Stimulated activated memory B cell treated with anti-CD40 and anti-IgM and Interleukin-4, amounts not matched to agents 10 μg/mL and 1 μg/mL and 100 μg/mL, for 72 hours (primary cell): Measurements from ENCODE around the gene FAM171A1.

Source experiments
- ATAC-seq: fragments of 150-1000 bp; cut with Tn5 transposase; 2 replicates; pipeline ENCODE4 v1.10.0; 2021
- H3K27ac Mint-ChIP-seq: one replicate; pipeline ENCODE4 v1.8.0; 2022; ENCODE audit warnings: mild to moderate bottlenecking, mixed read lengths
- H3K27me3 Mint-ChIP-seq: one replicate; pipeline ENCODE4 v1.8.0; 2022; ENCODE audit warnings: mixed read lengths
- H3K36me3 Mint-ChIP-seq: one replicate; pipeline ENCODE4 v1.8.0; 2022; ENCODE audit warnings: mixed read lengths
- H3K4me1 Mint-ChIP-seq: one replicate; pipeline ENCODE4 v1.8.0; 2022; ENCODE audit warnings: mixed read lengths
- H3K4me3 Mint-ChIP-seq: one replicate; pipeline ENCODE4 v1.8.0; 2022; ENCODE audit warnings: mild to moderate bottlenecking, moderate library complexity, mixed read lengths
- H3K9me3 Mint-ChIP-seq: one replicate; pipeline ENCODE4 v1.8.0; 2022; ENCODE audit warnings: mixed read lengths

FAM171A1 gene

DNA sequence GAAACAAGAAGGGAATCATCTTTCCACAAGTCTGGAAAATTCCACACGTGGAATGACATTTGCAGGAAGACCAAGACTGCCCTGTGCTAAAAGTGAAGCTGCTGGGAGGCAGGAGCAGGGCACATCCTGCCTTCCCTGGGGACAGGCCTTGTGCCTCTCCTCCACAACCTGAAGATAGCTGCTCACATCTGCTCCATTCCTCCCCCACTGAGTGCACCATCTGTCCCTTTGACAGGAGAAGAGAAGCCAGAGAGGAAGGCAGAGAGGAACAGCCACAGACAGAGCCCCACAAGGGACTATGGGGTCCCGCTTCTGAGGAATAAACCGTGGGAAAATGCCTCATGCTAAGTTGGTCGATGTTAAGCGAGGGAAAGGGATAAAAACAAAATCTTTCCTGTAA is 15.9 kb upstream of the FAM171A1 start:
- no peaks in the 10 kb centered on the region for H3K36me3 Mint-ChIP-seq
- no peak for ATAC-seq
- H3K27ac Mint-ChIP-seq: no peak overlapping the region

DNA sequence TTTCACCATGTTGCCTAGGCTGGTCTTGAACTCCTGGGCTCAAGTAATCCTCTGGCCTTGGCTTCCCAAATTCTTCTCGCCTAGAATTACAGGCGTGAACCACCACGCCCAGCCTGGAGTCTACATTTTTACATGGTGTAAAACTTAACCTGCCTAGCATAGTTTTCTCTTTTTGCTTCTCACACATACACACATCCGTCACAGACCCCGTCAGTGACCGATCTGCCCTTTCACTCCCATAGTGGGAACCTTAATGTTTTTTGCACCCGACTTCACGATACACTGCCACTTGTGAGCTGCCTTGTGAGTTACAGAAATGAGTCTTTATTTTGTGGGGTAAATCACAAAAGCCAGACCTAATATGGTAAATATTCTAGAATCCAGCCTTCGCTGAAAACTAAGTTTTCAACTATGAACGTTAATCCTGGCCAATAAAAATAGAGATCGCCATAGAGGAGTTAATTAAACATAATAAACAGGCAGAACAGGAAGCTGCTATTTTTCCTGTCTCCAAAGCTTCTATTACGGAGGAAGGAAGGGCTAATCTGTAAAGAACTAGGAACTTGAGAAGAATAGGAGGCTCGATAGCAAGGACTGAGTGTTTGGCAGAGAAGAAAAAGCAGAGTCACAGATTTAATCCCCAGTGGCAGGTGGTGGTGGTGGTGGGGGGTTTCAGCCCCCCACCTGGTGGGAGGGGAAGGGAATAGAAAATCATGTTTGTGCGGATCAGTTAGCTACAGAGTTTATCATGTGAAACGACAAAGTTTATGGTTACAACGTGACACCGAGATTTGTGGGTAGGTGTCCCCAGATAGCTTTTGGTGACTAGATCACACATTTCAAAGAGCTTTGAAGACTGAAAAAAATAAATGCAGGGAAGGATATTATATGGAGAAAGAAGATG is 14.7 kb upstream of the FAM171A1 start:
- H3K27me3 Mint-ChIP-seq: peaks cover 43% of the 10 kb centered on the region
- ATAC-seq: no peak
- no peak overlapping the region for H3K27ac Mint-ChIP-seq
- no peaks in the 10 kb centered on the region for H3K36me3 Mint-ChIP-seq
- peaks cover 2% of the 10 kb centered on the region for H3K9me3 Mint-ChIP-seq
- H3K4me3 Mint-ChIP-seq: no peak overlapping the region
- no peaks in the 10 kb centered on the region for H3K4me1 Mint-ChIP-seq

More for the DNA sequence above, 15.9 kb upstream of the FAM171A1 start:
- H3K4me1 Mint-ChIP-seq: no peaks in the 10 kb centered on the region
- H3K4me3 Mint-ChIP-seq: no peak overlapping the region
- peaks cover 2% of the 10 kb centered on the region for H3K9me3 Mint-ChIP-seq
- H3K27me3 Mint-ChIP-seq: peaks cover 32% of the 10 kb centered on the region

DNA sequence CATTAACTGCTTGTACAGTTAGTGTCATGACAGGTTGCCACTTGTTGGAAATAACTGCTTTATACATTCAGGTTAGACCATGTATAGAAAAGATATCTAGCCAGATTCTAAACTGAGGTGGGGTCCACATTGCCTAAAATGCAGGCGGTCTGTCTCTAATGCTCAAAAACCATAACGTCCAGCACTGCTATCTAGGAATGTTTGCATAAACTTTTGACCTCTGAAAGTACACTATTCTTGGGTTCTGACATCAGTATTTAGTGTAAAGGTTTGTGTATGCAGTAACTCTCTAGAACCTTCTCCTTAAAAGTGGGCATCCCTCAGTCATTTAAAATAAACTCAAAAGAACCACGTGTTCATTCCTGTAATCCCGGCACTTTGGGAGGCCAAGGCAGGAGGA is 10.3 kb upstream of the FAM171A1 start:
- H3K4me1 Mint-ChIP-seq: no peaks in the 10 kb centered on the region
- H3K27ac Mint-ChIP-seq: no peak overlapping the region
- no peak for ATAC-seq
- H3K27me3 Mint-ChIP-seq: peaks cover 58% of the 10 kb centered on the region
- H3K36me3 Mint-ChIP-seq: no peaks in the 10 kb centered on the region
- H3K9me3 Mint-ChIP-seq: peaks cover 2% of the 10 kb centered on the region
- H3K4me3 Mint-ChIP-seq: no peak overlapping the region

DNA sequence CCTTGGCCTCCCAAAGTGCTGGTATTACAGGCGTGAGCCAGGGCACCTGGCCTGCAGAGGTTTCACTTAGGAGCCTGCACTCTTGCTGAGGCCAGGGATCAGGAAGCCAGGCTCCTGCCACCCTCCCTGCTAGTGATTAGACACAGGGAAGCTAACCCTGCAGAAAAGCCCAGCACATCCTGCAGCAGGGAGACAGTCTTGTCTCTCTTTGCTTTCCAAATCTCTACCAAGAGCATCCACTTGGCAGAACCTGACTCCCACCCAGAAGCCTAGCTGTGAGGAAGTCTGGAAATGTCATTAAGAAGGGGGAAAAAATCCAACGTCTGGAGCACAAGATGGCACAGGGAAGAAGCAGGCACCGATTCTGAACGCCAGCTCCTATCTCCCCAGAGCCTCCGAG is 8.0 kb upstream of the FAM171A1 start:
- Mint-ChIP-seq H3K4me3 (no peak overlapping the region), H3K27me3 (peaks cover 55% of the 10 kb centered on the region), H3K36me3 (no peaks in the 10 kb centered on the region), H3K27ac (no peak overlapping the region), H3K4me1 (no peaks in the 10 kb centered on the region), H3K9me3 (no peaks in the 10 kb centered on the region)
- no peak for ATAC-seq

DNA sequence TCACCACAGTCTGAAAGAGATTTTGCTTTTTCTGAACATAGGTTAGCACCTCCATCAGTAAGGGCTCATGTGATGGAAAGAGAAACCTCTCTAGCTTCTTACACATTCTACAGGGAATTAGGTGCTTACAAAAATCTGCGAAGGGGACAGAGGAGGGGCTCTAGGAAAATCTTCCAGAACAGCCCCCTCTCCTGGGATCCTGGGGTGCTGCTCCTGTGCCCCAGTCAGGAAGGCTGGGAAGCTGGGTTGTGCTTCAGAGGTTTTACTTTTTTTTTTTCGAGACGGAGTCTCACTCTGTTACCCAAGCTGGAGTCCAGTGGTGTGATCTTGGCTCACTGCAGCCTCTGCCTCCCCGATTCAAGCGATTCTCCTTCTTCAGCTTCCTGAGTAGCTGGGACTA is 7.5 kb upstream of the FAM171A1 start:
- no peaks in the 10 kb centered on the region for H3K36me3 Mint-ChIP-seq
- peaks cover 60% of the 10 kb centered on the region for H3K27me3 Mint-ChIP-seq
- no peaks in the 10 kb centered on the region for H3K9me3 Mint-ChIP-seq
- H3K4me1 Mint-ChIP-seq: no peaks in the 10 kb centered on the region
- no peak overlapping the region for H3K27ac Mint-ChIP-seq
- no peak overlapping the region for H3K4me3 Mint-ChIP-seq
- no peak for ATAC-seq

DNA sequence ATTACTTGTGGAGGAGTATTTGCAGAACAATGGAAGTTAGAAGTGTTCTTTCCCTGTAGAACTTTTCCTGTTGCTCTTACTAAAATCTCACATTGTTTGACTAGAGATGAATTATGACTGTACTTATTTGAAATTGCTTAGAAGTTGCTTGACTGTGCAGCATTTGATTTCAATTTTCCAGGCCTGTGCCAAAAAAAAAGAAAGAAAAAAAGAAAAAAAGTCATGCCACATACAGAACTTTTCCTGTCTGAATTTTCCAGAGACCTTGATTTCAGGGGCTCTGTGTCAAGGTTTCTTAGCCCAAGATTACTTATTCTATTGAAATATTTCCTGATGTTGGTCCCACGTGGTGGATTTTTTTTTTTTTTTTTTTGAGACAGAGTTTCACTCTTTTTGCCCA is 3.5 kb upstream of the FAM171A1 start:
- peaks cover 57% of the 10 kb centered on the region for H3K27me3 Mint-ChIP-seq
- no peaks in the 10 kb centered on the region for H3K9me3 Mint-ChIP-seq
- no peak for ATAC-seq
- H3K36me3 Mint-ChIP-seq: no peaks in the 10 kb centered on the region
- H3K4me3 Mint-ChIP-seq: no peak overlapping the region
- H3K27ac Mint-ChIP-seq: no peak overlapping the region
- peaks cover 7% of the 10 kb centered on the region for H3K4me1 Mint-ChIP-seq

DNA sequence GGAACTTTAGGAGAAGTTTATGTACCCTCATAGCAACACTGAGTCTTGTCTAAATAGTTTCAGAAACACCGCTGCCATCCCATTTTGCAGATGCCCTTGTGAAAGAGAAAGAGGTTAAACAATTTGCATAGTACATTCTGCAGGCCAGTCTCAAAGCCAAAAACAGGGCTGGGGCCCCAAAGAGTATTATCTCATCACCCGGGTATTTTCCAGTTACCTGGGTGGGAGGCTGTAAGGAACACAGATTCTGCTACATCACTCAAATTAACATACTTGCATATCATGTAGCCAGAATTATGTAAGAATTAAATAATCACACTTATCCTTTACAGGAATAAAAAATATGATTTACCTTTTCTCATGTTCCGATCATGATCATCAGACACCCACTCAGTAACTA is 3.1 kb upstream of the FAM171A1 start:
- Mint-ChIP-seq H3K9me3 (no peaks in the 10 kb centered on the region), H3K4me1 (peaks cover 7% of the 10 kb centered on the region), H3K27me3 (peaks cover 57% of the 10 kb centered on the region), H3K27ac (no peak overlapping the region), H3K36me3 (no peaks in the 10 kb centered on the region), H3K4me3 (no peak overlapping the region)
- ATAC-seq: no peak

DNA sequence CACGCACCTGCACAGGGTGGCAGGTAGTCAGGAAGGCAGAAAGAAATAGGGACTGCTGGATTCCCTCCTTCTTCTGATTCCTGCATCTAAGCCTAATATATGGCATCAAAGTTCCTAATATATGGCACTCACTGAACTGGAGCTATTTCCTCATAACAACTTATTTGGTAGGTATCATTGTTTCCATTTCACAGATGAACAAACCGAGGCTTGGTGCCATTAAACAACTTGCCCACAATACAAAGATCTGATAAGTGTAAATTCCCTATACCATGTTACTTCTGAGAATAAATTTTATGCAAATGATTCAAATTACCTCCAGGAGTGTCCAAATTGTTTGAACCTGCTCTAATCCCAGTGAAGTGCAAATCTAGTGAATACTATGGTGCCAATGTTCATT is 2.1 kb upstream of the FAM171A1 start:
- H3K27ac Mint-ChIP-seq: no peak overlapping the region
- H3K4me1 Mint-ChIP-seq: peaks cover 7% of the 10 kb centered on the region
- H3K9me3 Mint-ChIP-seq: no peaks in the 10 kb centered on the region
- no peak overlapping the region for H3K4me3 Mint-ChIP-seq
- ATAC-seq: no peak
- peaks cover 57% of the 10 kb centered on the region for H3K27me3 Mint-ChIP-seq
- H3K36me3 Mint-ChIP-seq: no peaks in the 10 kb centered on the region

DNA sequence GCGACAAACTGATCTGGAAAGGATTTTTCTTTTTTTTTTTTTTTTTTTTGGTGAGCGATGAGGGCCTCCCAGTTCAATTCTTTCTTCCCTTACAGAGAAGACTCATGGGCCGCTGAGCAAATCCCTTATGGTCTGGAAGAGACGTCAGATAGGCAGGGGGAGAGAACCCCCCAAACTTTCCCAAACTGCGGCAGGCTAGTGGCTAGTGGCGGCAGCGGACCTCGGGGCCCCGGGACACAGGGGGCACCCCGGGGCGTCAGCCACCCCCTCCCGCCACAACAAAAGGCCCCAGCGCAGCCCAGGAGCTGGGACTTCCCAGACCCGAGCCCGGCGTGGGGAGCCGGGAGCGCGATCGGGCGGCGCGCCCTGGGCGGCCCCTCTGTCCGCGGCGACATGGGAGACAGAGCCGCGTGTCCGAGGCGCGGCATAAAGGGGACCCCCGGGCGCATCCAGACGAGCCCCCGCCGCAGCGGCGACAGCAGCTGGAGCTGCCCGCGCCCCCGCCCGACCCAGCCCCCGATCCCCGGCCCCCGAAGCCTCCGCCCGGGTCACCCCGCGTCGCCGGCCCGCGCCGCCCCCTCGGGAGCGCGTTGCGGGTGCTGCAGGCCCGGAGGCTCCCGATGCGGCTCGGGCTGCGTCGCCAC is 755 bp downstream of the FAM171A1 start:
- Mint-ChIP-seq H3K36me3 (no peaks in the 10 kb centered on the region), H3K4me3 (peak overlapping the region; percentile 56), H3K4me1 (peaks cover 7% of the 10 kb centered on the region), H3K9me3 (no peaks in the 10 kb centered on the region), H3K27me3 (peaks cover 70% of the 10 kb centered on the region), H3K27ac (no peak overlapping the region)
- ATAC-seq: peak; percentile 44

DNA sequence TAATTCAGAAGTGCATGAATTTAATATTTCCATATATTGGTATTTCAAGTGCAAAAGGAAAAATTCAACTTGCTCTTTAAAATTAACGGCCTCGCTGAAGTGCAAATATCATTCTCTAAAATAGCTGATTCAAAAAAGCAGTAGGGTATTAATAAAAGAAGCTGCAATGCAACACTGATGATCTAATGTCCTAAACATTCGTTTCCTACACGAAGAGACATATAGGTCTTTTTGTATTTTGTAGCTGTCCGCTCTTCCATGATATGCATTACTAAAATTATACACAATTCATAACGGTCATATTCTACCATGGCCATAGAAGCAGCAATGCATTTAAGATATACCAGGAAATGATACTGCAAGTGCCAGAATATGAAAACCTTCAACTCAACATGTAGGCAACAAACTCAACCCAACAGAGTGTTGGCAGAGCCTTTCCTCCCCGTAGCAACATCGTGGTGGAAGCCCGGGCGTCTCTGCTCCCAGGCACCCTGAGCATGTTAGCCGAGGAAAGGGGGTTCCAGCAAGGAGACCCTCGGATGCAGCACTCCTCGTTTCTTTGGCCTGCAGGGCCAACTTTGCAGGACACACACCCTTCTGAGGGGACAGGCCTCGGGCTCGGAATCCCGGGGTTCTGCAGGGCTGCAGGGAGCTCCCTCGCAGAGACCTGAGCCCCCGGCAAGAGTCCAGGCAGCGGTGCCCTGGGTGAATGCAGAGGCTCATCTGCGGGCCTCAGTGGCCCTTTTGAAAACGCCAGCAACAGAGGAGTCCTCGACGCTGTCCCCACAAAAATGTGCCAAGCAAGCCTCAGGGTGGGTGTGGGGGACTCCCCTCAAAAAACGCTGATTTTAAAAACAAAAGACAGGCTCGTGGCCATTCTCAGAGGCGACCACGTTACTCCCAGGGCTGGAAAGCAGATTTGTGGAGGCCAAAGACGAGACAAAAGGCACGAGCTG is 1.6 kb downstream of the FAM171A1 start:
- no peaks in the 10 kb centered on the region for H3K36me3 Mint-ChIP-seq
- H3K9me3 Mint-ChIP-seq: peaks cover 3% of the 10 kb centered on the region
- H3K4me1 Mint-ChIP-seq: peaks cover 7% of the 10 kb centered on the region
- peaks cover 76% of the 10 kb centered on the region for H3K27me3 Mint-ChIP-seq
- H3K27ac Mint-ChIP-seq: no peak overlapping the region
- no peak for ATAC-seq
- H3K4me3 Mint-ChIP-seq: peak overlapping the region; percentile 56

DNA sequence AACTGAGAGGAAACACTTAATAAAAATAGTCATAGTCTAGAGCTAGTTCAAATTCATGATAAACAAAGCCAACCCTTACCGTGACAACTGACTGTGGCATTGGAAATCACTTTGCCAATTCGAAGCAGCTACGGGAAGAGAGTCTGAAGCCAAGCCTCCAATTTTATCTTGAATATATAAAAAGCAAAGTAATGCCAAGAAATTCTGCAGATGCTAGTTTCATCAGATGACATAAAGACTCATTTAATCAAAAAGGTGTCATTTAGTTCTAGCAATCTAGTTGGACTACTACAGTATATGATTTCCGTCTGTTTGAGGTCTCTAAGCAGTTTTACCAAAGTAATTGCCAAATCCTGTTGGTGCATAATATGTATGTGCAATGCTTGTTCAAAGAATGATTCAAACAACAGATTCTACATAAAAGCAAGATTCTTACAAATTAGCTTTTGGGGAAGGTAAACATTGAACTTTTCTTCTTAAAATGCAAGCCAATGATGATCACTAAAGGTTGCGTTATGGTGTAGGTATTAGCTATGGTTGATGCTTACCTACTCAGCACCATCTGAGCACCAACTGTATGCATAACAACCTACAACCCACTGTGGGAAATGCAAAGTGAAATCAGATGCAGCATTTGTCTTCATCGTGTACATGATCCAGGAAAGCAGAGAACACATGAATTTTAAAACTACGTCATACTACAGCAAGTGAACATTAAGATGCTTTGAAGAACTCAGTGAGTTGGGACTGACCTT is 2.8 kb downstream of the FAM171A1 start:
- ATAC-seq: no peak
- H3K27ac Mint-ChIP-seq: no peak overlapping the region
- no peaks in the 10 kb centered on the region for H3K36me3 Mint-ChIP-seq
- no peak overlapping the region for H3K4me3 Mint-ChIP-seq
- H3K9me3 Mint-ChIP-seq: peaks cover 3% of the 10 kb centered on the region
- H3K27me3 Mint-ChIP-seq: peaks cover 73% of the 10 kb centered on the region
- peaks cover 7% of the 10 kb centered on the region for H3K4me1 Mint-ChIP-seq

DNA sequence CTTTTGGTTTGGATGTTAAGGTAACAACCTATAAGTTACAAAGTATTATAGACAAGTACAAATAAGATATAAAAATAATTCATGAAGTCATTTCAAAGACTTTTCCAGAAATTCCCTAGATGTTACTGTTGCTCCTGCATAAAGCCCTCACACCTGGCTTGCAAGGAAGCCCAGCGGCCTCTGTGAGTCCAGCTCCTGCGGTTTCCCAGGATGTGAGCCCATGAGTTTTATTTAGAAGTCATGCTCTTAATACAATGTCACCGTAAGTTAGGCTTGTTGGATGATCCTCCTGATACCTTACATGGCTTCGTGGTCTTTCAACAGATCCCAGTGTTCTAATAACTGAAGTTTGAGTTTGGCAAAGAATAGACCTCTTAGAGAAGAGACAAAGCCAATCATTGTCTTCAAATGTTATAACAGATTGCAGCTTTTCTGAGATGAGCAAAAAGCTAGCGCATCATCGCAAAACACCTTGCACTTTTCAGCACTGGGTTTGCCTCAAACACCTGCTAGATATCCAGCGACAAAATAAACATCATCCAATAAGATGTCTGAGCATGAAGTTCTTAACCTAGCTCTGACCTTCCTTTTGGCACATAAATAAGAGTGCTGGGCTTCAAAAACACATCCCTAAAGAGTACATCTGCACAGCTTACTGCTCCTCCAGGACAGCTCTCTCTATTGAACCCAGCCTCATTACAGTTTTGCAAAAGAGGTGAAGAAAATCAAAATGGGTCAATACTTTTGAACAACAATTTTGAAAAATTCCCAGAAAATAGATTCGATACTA is 3.6 kb downstream of the FAM171A1 start:
- Mint-ChIP-seq H3K4me3 (no peak overlapping the region), H3K27ac (no peak overlapping the region), H3K36me3 (no peaks in the 10 kb centered on the region), H3K27me3 (peaks cover 67% of the 10 kb centered on the region), H3K4me1 (peaks cover 7% of the 10 kb centered on the region), H3K9me3 (peaks cover 3% of the 10 kb centered on the region)
- no peak for ATAC-seq

DNA sequence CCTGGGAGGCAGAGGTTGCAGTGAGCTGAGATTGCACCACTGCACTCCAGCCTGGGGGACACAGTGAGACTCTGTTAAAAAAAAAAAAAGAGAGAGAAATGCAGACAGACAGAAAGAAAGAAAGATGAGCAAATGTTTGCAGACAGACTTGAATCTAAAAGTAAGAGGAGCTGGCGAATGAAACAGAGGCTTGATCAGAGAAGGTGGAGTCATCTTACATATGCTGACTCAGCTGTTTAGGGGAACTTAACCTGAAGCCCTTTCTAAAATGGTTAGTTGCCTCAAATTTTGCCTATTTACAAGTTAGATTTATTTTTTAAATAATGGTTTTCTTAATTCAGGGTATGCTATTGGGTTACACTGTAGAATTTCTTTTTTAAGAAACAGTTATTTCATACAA is 5.4 kb downstream of the FAM171A1 start:
- H3K36me3 Mint-ChIP-seq: no peaks in the 10 kb centered on the region
- no peak for ATAC-seq
- H3K9me3 Mint-ChIP-seq: peaks cover 3% of the 10 kb centered on the region
- H3K27me3 Mint-ChIP-seq: peaks cover 55% of the 10 kb centered on the region
- H3K4me3 Mint-ChIP-seq: no peak overlapping the region
- H3K27ac Mint-ChIP-seq: no peak overlapping the region
- no peaks in the 10 kb centered on the region for H3K4me1 Mint-ChIP-seq

DNA sequence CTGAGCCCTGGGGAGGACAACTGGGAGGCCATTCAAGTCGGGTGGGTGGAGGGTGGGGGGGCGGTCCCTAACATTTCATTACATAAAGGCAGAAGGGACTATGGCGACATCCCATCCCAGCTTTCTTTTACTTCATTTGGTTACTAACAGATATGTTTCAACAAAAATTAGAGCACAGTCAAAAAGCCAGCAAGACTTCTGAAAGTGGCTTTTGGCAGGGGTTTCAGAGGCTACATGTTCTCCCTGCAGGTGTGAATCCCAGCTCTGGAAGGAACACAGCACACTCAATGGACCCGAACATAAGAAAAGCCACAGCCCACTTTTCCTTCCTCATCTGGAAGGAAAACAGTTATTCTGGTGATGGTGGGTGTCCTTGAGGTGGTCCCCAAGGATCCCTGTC is 7.1 kb downstream of the FAM171A1 start:
- Mint-ChIP-seq H3K9me3 (peaks cover 3% of the 10 kb centered on the region), H3K4me3 (no peak overlapping the region), H3K27me3 (peaks cover 42% of the 10 kb centered on the region), H3K4me1 (no peaks in the 10 kb centered on the region), H3K27ac (no peak overlapping the region), H3K36me3 (no peaks in the 10 kb centered on the region)
- ATAC-seq: no peak
